Keratinocyte (primary cell): Measurements from ENCODE around the gene TRIM66. TPM values are rescaled to one million over a fixed set of nuclear protein-coding genes. Genes with fewer than 3 reads are reported as not detected.

Experiments
- DNase-seq: peaks from one replicate; pipeline ENCODE4 v3.0.0-alpha.2; 2011; ENCODE audit warnings: low read depth, missing footprints, low spot score
- FAIRE-seq: peaks from 2 replicates; lab custom pipeline; 2011; peaks lifted over from hg19 to GRCh38; lab: Jason Lieb, UNC
- H2AFZ ChIP-seq: 2 replicates; pipeline ENCODE4 v1.6.0; 2012; ENCODE audit warnings: low read length, control low read depth, inconsistent platforms; ENCODE audit not compliant: control insufficient read depth
- H3K27ac ChIP-seq: 2 replicates; pipeline ENCODE4 v1.5.1; 2011; ENCODE audit warnings: low read length; ENCODE audit not compliant: control insufficient read depth, insufficient read depth
- H3K27me3 ChIP-seq: 3 replicates; pipeline ENCODE4 v1.6.0; 2011; ENCODE audit warnings: low read length; ENCODE audit not compliant: control insufficient read depth, insufficient read depth; ENCODE audit errors: extremely low read depth
- H3K36me3 ChIP-seq, 2 experiments: 2 replicates in 1 of 2; 3 replicates in 1 of 2; pipeline ENCODE4 v1.5.1; 2011; ENCODE audit warnings: low read length in 2 of 2, mild to moderate bottlenecking in 1 of 2; ENCODE audit not compliant: control insufficient read depth in 2 of 2, insufficient read depth in 2 of 2; ENCODE audit errors: extremely low read depth in 1 of 2
- H3K4me1 ChIP-seq: 3 replicates; pipeline ENCODE4 v1.5.1; 2011; ENCODE audit warnings: low read length; ENCODE audit not compliant: control insufficient read depth, insufficient read depth; ENCODE audit errors: extremely low read depth
- H3K4me2 ChIP-seq: 3 replicates; pipeline ENCODE4 v1.6.0; 2011; ENCODE audit warnings: low read depth, low read length; ENCODE audit not compliant: control insufficient read depth, insufficient read depth; ENCODE audit errors: extremely low read depth
- H3K4me3 ChIP-seq, 3 experiments: fragments of 200-600 bp in 1 of 3; sonication (generic) in 1 of 3; 2 replicates in 2 of 3; 3 replicates in 1 of 3; pipeline ENCODE4 v1.5.1; 2011 to 2016; ENCODE audit warnings: low read length in 3 of 3, mild to moderate bottlenecking in 3 of 3, control low read depth in 2 of 3, inconsistent platforms in 1 of 3, low read depth in 1 of 3, mixed read lengths in 1 of 3, mixed run types in 1 of 3, moderate library complexity in 1 of 3; ENCODE audit not compliant: control insufficient read depth in 2 of 3, insufficient read depth in 2 of 3; ENCODE audit errors: extremely low read depth in 1 of 3
- H3K79me2 ChIP-seq: 2 replicates; pipeline ENCODE4 v1.6.0; 2012; ENCODE audit warnings: low read length; ENCODE audit not compliant: control insufficient read depth, insufficient read depth
- H3K9ac ChIP-seq: 3 replicates; pipeline ENCODE4 v1.6.0; 2011; ENCODE audit warnings: low read length; ENCODE audit not compliant: control insufficient read depth, insufficient read depth; ENCODE audit errors: extremely low read depth
- H3K9me1 ChIP-seq: 3 replicates; pipeline ENCODE4 v1.6.0; 2011; ENCODE audit warnings: low read length; ENCODE audit not compliant: control insufficient read depth, insufficient read depth; ENCODE audit errors: extremely low read depth
- H3K9me3 ChIP-seq: 2 replicates; pipeline ENCODE4 v1.5.1; 2012; ENCODE audit warnings: low read depth, low read length; ENCODE audit not compliant: control insufficient read depth
- H4K20me1 ChIP-seq: 3 replicates; pipeline ENCODE4 v1.6.0; 2011; ENCODE audit warnings: low read length; ENCODE audit not compliant: control insufficient read depth, insufficient read depth; ENCODE audit errors: extremely low read depth
- CTCF ChIP-seq, 3 experiments: IDR thresholded peaks in 1 of 3; conservative IDR thresholded peaks in 1 of 3; optimal IDR thresholded peaks in 1 of 3; 2 replicates in 2 of 3; 3 replicates in 1 of 3; pipeline versions ENCODE3 to v1.5.1; 2011; ENCODE audit warnings: low read length in 3 of 3, mild to moderate bottlenecking in 3 of 3, moderate library complexity in 2 of 3, control low read depth in 1 of 3, inconsistent platforms in 1 of 3; ENCODE audit not compliant: insufficient read depth in 2 of 3; ENCODE audit errors: extremely low read depth in 1 of 3
- EZH2 ChIP-seq: IDR thresholded peaks from one replicate; pipeline ENCODE4 v1.6.1; 2012; ENCODE audit warnings: inconsistent platforms, mild to moderate bottlenecking, low read length, moderate library complexity
- dilution Hi-C: fragments of 300-500 bp; cut with MboI; formaldehyde crosslinking; loops from one replicate; pipeline ENCODE4 v1.7.0; 2020; ENCODE audit warnings: low sequenced_read_pairs; ENCODE audit not compliant: extremely low pct_ligation_motif_present
- polyA plus RNA-seq, 5 experiments: library from polyadenylated mRNA; depleted of rRNA in 3 of 5; stranded (reverse) in 3 of 5; stranded (forward) in 1 of 5; unstranded in 1 of 5; fragments of >200 nt; gene quantifications; 1 replicate in 1 of 5; 2 replicates in 3 of 5; 3 replicates in 1 of 5; pipeline versions ENCODE4 v1.2.1 to v1.2.3, GENCODE V29; 2011 to 2012; ENCODE audit warnings: missing spikeins in 2 of 5, low read depth in 1 of 5, low replicate concordance in 1 of 5

TRIM66 gene
- polyA plus RNA-seq, 1 donor (not counting 4 experiments of a cell fraction or from before 2014, with no cell fraction given), result 5.1 TPM

DNA sequence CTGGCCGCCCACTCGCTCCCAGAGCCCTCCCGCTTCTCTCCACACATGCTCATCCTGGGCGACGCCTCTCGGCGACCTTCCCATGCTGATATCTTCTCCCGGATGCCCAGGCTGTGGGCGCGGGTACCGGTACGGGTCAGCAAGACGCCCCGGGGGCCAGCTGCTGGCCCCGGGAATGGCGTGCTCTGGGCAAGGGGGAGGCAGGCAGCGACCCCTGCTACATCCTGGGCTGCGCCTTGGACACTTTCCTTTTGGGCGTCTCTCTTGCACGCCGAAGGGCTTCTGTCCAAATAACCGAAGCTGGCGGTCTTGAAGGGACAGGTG, 48.2 kb upstream of the TRIM66 start:
- Histone ChIP-seq H3K79me2 (peaks cover 24% of the 10 kb centered on the region), H3K4me3 (no peak overlapping the region), H2AFZ (no peak overlapping the region), H3K27ac (no peak overlapping the region), H3K4me1 (peaks cover 17% of the 10 kb centered on the region), H3K9me3 (no peaks in the 10 kb centered on the region), H3K9me1 (peaks cover 6% of the 10 kb centered on the region), H3K9ac (no peak overlapping the region), H3K27me3 (no peaks in the 10 kb centered on the region), H3K36me3 (peaks cover 11 to 19% of the 10 kb centered on the region in 2 experiments), H4K20me1 (no peaks in the 10 kb centered on the region), H3K4me2 (no peak overlapping the region)
- no peak for DNase-seq
- FAIRE-seq, result no peak
- TF ChIP-seq CTCF (optimal IDR thresholded peaks at IDR 0.05 in 1 of 3, IDR thresholded peaks at IDR 0.05 in 1 of 3, conservative IDR thresholded peaks at IDR 0.05 in 1 of 3; ENCODE audit: extremely low read depth in 1 of 3, insufficient read depth in 2 of 3, low read length in 3 of 3), result no peak
- TF ChIP-seq EZH2, result no peak
- dilution Hi-C loops, result no loop called here

DNA sequence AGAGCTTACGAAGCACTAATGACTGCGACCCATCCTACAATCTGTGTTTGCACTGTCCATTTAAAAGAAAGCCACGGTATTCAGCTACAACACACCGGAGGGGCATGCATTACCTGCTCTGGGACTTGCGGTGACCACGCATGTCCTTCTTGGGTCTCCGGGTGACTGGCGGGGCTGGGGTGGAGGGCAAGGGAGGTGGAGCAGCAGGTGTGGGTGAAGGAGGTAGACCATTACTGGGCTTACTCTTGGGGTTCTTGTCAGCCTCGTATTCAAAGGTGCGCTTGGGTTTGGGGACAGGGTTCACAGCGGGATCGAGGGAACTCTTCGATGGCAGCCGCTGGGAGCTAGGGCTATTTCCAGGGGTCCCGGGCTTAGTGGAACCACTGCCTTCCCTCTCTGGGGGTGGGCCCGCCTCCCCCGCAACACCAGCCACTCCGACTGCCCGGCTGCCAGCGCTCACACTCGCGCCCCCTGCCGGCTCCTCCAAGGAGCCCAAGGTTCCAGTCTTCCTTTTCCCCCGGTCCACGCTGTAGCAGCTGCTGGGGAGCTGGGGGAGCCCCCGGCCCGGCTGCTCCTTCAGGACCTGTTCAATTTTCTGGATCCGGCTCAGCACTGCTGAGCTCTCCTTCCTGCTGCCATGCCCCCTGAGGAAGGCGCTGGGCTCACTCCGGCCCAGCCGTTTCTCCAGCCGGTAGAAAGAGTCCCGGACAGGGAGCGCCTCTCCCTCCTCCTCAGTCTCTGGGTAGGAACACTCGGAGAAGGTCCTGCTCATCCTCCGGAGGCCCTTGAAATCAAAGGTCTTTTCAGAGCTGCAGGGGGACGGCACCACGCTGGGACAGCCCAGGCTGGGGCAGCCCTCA, 47.6 kb upstream of the TRIM66 start:
- Histone ChIP-seq H3K4me3 (no peak overlapping the region), H3K79me2 (peaks cover 19% of the 10 kb centered on the region), H3K4me1 (peaks cover 17% of the 10 kb centered on the region), H2AFZ (no peak overlapping the region), H3K9me3 (no peaks in the 10 kb centered on the region), H3K9ac (no peak overlapping the region), H4K20me1 (no peaks in the 10 kb centered on the region), H3K9me1 (peaks cover 5% of the 10 kb centered on the region), H3K27ac (no peak overlapping the region), H3K36me3 (peaks cover 13 to 22% of the 10 kb centered on the region in 2 experiments), H3K4me2 (no peak overlapping the region), H3K27me3 (no peaks in the 10 kb centered on the region)
- DNase-seq (no peak), FAIRE-seq (no peak)
- TF ChIP-seq CTCF (optimal IDR thresholded peaks at IDR 0.05 in 1 of 3, IDR thresholded peaks at IDR 0.05 in 1 of 3, conservative IDR thresholded peaks at IDR 0.05 in 1 of 3; ENCODE audit: extremely low read depth in 1 of 3, insufficient read depth in 2 of 3, low read length in 3 of 3) (no peak), EZH2 (no peak)
- dilution Hi-C loops, result no loop called here
